Ishikawa (cell line): ENCODE data around the gene MYO1B.

Experiments
- CEBPB ChIP-seq: IDR thresholded peaks from 2 replicates; pipeline ENCODE4 v1.6.1; 2012
- CREB1 ChIP-seq: IDR thresholded peaks from 2 replicates; pipeline ENCODE4 v1.6.1; 2012; ENCODE audit warnings: low read depth
- EP300 ChIP-seq: IDR thresholded peaks from 2 replicates; pipeline ENCODE4 v1.6.1; 2012; ENCODE audit warnings: borderline replicate concordance
- RAD21 ChIP-seq: IDR thresholded peaks from 2 replicates; pipeline ENCODE4 v1.6.1; 2012; ENCODE audit warnings: low read depth
- TAF1 ChIP-seq: IDR thresholded peaks from 2 replicates; pipeline ENCODE4 v1.6.1; 2012; ENCODE audit warnings: low read depth, mild to moderate bottlenecking
- TEAD4 ChIP-seq: IDR thresholded peaks from 2 replicates; pipeline ENCODE4 v1.6.1; 2012
- YY1 ChIP-seq: IDR thresholded peaks from 2 replicates; pipeline ENCODE4 v1.6.1; 2012; ENCODE audit warnings: low read depth

DNA sequence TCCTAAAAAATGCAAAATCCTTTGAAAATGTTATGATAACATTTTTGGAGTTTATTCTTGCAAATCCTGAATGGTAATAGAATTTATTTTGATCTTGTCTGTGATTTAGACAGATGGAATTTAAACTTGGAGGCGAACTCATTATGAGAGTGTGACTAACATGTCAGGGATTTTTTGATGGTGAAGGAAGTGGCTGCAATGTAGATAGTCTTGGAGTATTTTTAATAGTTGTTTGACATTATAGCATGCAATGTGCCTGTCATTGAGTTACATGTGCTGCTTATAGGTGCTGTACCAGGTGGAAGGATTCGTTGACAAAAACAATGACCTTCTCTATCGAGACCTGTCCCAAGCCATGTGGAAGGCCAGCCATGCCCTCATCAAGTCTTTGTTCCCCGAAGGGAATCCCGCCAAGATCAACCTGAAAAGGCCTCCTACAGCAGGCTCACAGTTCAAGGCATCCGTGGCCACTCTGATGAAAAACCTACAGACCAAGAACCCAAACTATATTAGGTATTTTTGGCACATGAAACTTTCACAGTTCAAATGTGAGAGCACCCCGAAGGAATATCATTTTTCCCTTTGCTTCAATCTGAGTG, 141.8 kb downstream of the MYO1B start:
- TF ChIP-seq TAF1 (no peak), RAD21 (no peak), TEAD4 (no peak), EP300 (no peak), CREB1 (no peak), YY1 (no peak), CEBPB (no peak)
